ENCODE results near the gene IMPA2.
"Not testable (repeated sequence)": the region's sequence is repeated elsewhere in the genome, so short reads cannot be mapped to it uniquely, and the experiment has no call there.

The IMPA2 gene

DNA sequence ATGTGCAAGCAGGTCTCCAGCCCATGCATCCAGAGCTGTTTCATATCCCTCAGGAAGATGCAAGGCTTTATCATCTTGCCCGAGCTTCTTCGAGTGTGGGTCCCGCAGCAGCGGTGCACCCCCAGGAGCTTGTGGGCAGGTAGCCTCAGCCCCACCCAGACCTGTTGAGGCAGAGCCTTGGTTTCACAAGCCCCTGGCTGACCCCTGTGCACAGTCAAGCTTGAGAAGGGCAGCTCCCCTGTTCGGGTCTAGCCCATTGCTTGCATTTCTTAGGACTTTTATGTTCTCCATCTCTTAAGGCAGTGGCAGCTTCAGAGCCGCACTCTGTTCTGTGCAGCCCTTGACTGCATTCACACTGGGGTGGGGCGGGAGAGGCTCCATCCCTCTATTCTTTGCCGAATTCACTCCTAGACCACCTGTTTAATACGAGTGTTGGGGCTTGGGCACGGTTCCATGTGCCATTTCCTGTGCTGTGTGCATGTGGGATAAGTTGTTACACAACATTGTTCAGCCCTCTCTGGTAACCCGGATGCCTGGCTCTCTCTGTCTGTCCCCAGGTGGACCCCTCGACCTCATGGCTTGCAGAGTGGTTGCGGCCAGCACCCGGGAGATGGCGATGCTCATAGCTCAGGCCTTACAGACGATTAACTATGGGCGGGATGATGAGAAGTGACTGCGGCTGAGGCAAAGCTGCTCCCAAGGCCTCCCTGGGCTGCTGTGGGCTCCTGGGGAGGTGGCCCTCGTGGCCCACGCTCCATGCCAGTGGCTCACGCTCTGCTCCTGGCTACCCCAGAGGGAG lies 48.7 kb downstream of the IMPA2 start:
- no peak for DNase-seq (ENCODE audit: low spot score)

- DNase-seq (ENCODE audit: low spot score): no peak
Measured at GRCh38 chr18:12030670-12031069, 49.4 kb downstream of the IMPA2 start.

DNA sequence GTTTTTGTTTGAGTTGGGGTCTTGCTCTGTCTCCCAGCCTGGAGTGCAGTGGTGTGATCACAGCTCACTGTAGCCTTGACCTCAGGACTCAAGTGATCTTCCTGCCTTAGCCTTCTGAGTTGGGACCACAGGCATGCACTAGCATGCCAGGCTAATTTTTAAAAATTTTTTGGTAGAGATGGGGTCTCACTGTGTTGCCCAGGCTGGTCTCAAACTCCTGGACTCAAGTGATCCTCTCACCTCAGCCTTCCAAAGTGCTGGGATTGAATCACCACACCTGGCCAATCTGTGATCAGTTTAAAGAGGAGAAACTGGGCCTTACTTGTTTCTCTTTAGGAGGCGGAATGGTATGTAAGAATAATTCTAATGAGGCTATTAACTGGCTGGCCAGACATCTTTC lies 49.9 kb downstream of the IMPA2 start:
- no peak for DNase-seq (ENCODE audit: low spot score)

GRCh38 chr18:12031846-12032245 lies 50.5 kb downstream of the IMPA2 start:
- DNase-seq (ENCODE audit: low spot score): no peak

- no peak for DNase-seq (ENCODE audit: low spot score)
Measured at GRCh38 chr18:12032786-12033642, 51.7 kb downstream of the IMPA2 start.

GRCh38 chr18:12033643-12034025 lies 52.3 kb downstream of the IMPA2 start:
- DNase-seq (ENCODE audit: low spot score): no peak

DNA sequence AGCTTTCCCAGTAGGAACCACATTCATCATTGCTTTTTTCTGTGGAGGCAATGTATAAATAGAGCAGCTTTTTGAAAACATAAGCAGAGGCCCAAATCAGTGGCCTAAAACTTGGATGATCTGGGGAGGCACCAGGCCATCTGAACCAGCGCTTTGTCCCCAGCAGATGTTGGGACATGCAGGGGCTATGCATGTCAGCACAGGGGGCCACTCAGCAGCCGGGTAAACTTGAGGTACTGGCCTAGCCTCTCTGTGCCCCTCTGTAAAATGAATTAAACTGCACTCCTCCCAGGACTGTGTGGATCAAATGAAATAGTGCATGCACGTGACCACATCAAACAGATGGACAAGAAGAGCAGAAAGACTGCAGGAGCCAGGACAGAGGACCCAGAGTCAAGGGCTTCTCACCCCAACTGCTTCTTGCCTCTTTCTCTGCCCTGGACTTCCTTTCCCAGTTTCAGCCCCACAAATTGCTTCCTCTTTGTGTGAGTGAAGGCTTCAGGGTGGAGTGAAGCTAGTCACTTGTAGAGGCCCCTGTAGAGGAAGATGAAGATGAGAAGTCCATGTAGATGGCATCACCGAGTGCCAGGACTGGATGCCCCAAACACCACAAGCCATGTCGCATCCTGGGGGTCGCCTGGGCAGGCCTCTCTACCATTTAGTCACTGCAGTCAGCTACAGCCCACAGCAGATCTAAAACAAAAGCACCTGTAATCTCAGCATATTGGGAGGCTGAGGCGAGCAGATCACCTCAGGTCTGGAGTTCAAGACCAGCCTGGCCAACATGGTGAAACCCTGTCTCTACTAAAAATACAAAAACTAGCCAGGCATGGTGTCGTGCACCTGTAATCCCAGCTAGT lies 53.2 kb downstream of the IMPA2 start:
- DNase-seq (ENCODE audit: low spot score): no peak

GRCh38 chr18:12035481-12035880 lies 54.2 kb downstream of the IMPA2 start:
- DNase-seq (ENCODE audit: low spot score): no peak

DNA sequence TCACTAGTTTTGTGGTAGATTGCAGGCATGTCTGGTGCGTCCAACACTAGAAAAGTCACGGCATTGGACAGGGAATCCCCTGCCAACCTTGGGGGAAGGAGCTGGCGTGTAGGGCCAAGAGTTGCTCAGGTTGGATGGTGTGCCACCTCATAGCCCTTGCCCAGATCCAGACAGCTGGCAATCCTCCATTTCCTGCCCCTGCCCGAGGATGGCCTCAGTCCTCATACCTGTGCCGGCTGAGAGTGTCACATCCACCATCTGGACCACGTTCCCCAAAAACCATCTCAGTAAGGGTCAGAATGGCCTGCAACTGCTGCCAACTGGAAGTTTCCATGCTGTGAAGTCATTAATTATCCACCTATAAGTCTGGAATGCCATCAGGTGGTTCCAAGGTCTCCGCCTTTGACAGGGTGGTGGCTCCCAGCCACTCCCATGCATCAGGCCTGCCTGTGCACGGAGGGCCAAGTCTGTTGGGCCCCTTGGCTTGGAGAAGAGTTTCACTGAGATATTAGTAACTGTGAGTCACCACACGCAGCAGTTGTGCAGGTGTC lies 55.0 kb downstream of the IMPA2 start:
- DNase-seq (ENCODE audit: low spot score): no peak

DNA sequence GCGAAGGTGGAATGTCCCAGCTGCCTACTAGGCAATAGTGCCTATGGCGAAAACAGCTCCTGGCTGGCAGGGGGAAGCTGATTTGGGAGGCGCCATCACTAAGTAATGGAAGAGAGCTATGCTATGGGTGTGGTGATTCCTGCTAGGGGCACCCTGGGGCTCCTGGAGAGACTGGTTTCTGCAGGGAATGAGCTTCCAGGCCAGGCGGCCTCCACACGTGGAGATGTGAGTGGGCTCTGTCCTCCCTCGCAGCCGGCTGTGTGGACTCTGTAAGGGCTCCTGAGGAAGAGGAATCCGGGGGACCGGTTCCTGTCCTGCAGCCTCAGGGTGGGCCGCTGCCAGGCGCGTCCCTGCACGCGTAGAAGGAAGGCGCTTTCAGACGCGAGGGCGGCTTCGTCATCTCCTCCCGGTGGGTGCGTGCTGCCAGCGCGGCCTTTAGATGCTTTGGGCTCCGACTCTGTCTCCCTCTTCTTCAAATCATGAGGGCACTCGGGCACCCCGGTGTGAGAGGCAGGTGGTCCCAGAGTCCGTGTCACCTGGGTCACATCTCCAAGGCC lies 56.9 kb downstream of the IMPA2 start:
- DNase-seq (ENCODE audit: low spot score): peak; percentile 15

- DNase-seq (ENCODE audit: low spot score): peak; percentile 70
Measured at GRCh38 chr18:12038639-12039539, 57.6 kb downstream of the IMPA2 start.

DNA sequence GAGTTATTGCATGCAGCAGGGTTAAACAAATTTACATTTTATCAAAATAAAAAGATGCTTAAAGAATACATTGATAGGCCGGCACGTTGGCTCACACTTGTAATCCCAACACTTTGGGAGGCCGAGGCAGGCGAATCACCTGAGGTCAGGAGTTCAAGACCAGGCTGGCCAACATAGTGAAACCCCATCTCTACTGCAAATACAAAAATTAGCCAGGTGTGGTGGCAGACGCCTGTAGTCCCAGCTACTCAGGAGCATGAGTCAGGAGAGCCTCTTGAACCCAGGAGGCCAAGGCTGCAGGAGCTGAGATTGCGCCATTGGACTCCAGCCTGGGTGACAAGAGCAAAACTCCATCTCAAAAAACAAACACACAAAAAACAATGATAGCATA lies 58.2 kb downstream of the IMPA2 start:
- DNase-seq (ENCODE audit: low spot score): not testable (repeated sequence)

GRCh38 chr18:12041561-12041960 lies 60.3 kb downstream of the IMPA2 start:
- DNase-seq (ENCODE audit: low spot score): peak; percentile 50

DNA sequence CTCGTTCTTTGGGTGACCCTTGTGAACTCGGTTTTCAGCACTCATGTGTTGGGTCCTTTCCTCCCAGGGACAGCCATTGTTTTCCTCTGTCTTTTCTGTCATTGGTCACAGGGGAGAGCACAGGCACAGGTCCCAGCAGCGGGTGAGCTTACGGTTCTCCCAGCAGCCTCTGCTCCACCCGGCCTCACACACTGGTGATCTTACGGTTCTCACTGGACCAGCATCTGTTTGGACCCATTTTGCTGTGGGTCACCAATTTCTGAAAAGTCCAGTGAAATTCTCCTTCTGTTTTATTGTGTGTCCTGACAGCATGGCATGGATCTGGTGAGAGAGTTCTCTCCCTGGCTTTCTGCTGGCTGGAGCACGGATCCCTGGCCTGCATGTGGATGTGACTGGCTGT lies 62.5 kb downstream of the IMPA2 start:
- DNase-seq (ENCODE audit: low spot score): no peak

DNA sequence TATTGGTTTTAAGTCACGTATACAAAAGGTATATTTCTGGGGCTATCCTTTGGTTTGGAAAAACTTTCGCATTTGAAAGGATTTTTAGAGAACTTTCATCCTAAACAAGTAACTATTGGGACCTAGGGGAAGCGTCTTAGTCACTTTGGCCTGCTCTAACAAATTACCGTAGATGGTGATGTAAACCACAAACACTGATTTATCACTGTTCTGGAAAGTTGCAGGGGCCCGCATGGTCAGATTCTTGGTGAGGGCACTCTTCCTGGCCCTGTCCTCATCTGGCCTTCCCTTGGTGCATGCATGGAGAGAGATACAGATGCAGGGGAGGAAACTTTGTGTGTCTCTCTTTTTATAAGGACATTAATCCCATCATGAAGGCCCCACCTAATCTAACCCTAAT lies 63.3 kb downstream of the IMPA2 start:
- no peak for DNase-seq (ENCODE audit: low spot score)

DNA sequence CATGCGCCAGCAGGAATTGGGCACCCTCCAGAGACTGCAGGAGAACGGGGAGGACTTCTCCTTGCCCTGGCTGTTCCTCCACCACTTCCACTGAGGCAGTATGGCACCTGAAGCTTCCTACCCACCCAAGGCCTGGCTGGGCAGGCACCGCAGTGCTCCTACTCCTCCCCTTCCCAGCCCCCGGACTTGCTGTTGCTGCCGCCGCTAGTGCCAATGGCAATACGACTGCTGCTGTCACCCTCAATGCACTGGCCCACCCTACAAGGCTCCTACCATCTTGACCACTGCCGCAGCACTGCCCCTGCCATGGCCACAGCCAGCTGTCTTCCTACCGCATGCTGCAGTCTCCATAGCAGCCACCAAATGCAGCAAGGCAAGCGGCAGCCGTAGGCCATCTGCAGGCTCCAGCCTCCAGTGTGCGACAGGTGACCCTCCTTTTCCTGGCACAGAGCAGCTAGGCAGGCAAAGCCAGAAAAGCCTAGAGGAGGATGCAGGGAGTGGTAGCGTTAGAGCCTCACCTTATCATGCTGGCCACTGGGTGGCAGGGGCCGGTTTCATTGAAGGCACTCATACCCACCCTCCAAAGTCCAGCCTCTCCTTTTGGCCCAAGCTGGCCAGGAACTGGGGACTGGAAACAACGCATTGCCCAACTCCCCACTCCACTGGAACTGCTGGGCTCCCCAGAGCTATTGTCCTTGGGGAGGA lies 64.9 kb downstream of the IMPA2 start:
- no peak for DNase-seq (ENCODE audit: low spot score)

DNA sequence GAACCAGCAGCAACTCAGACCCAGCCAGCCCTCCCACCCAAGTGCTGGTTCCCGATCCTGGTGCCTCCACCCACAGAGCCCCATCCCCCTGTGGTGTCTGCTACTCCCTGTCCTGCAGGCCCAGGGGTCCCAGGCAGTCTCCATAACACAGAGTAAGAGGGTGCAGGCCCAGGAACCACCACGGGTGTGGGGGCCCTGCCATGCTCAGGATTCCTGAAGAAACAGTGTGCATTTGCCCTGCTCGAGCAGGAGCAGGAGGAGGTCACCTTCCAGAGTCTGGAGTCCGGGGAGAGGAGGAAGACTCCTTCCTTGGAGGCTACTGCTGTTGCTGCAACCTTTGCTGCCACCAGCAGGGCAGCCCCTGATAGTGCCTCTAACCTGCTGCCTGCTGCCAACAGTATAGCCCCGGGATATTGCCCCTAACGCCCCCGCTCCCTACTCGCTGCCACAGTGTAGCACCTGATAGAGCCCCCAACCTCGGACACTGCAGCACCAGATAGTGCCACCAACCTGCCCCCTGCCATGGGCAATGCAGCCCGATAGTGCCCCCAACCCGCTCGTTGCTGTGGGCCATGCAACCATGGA lies 65.5 kb downstream of the IMPA2 start:
- no peak for DNase-seq (ENCODE audit: low spot score)

- no peak for DNase-seq (ENCODE audit: low spot score)
Measured at GRCh38 chr18:12048010-12048826, 66.9 kb downstream of the IMPA2 start.

- DNase-seq (ENCODE audit: low spot score): no peak
Measured at GRCh38 chr18:12048827-12049175, 67.5 kb downstream of the IMPA2 start.

Data from kidney capillary endothelial cell (primary cell).